GM19099 (cell line): ENCODE measurements around the gene TIMP3.

ENCODE experiments used
- POLR2A ChIP-seq: IDR thresholded peaks from 3 replicates; pipeline ENCODE4 v1.6.1; 2011; ENCODE audit warnings: low read depth; ENCODE audit not compliant: insufficient read length; ENCODE audit errors: extremely low read depth

Gene TIMP3

GRCh38 chr22:32850591-32851517, 49.3 kb downstream of the TIMP3 start:
- TF ChIP-seq POLR2A, result no peak

DNA sequence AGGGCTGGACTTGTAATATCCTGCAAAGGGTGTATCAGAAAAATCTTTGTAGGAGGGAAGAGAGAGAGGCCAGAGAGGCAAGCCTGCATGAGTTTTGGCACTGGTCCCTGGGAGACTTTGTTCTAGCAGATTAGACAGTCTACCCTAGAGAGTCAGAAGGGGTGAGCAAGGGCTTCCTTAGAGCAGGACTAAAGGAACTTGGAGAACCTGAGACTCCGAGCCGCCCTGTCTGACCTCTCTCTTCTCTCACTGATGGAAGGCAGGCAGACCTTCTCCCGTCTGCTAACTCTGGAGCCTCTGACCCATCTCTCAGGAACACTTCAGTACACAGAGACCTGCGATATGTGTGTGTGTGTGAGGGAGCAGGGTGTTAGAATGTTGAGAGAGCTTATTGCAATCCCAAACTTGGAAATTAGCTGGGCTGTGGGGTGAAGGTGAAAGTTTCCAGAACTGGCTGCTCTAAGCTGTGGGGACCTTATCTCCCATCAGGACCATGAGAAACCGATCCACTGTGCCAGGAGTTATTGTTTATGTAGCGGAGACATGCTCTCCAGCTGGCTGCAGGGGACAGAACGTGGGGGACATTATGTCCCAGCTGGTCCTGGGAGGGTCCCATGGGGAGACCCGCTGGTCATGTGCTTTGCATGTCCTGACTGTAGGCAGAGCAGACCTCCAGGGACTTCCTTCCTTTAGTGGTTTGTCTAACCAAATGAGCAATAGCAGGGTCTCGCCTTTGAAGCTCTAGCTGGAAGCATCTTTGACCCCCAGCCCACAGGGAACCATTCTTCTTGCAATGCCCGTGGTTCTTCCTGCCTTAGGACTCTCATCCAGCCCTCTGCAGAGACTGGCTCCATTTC, 51.1 kb downstream of the TIMP3 start:
- TF ChIP-seq POLR2A, result no peak

- no peak for TF ChIP-seq POLR2A
Observed at GRCh38 chr22:32853662-32854061, 52.2 kb downstream of the TIMP3 start.

GRCh38 chr22:32854351-32854804, 52.9 kb downstream of the TIMP3 start:
- no peak for TF ChIP-seq POLR2A

GRCh38 chr22:32855045-32855756, 53.7 kb downstream of the TIMP3 start:
- TF ChIP-seq POLR2A, result no peak

GRCh38 chr22:32858121-32858703, 56.7 kb downstream of the TIMP3 start:
- no peak for TF ChIP-seq POLR2A

- TF ChIP-seq POLR2A, result no peak
Observed at GRCh38 chr22:32858957-32859356, 57.5 kb downstream of the TIMP3 start.

- no peak for TF ChIP-seq POLR2A
Observed at GRCh38 chr22:32859743-32860142, 58.2 kb downstream of the TIMP3 start.

GRCh38 chr22:32861330-32861729, 59.8 kb downstream of the TIMP3 start:
- no peak for TF ChIP-seq POLR2A

DNA sequence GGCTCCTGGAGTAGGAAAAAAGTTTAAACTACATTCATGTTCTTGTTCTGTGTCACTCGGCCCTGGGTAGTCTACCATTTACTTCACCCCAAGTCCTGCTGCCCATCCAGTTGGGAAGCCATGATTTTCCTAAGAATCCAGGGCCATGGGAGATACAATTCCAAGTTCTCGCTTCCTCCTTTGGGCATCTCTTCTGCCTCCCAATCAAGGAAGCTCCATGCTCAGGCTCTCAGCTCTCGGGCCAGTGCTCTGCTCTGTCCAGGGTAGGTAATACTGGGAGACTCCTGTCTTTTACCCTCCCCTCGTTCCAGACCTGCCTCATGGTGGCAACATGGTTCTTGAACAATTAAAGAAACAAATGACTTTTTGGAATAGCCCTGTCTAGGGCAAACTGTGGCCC, 60.6 kb downstream of the TIMP3 start:
- no peak for TF ChIP-seq POLR2A

DNA sequence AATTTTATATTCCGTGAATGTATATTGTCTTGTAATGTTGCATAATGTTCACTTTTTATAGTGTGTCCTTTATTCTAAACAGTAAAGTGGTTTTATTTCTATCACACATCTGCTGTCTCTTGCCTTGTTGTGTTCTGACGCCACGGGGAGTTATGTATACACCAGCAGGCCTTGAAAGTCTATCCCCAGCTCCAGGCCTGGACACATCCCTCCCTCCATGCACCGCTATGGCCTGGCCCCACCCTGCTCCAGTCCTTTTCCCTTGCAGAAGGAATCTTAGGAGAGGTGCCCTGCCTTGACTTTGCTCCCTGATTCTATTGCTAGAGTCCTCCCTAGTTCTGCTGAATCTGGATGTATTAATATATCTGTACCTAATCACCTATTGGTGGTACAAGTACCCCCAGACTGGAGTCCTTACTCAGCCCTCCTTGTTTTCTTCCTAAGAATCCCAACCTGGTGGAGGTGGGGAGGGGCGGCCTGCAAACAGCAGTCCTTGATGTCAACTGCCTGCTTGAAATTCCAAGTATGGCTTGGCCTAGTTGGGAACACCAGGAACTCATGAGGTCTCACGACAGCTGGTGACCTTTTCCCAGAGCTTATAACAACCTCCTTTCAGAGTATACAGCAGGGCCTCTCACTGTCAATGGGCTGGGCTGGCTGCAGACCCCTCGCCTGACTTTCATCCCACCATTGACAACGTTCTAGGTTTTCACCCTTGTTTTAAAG, 61.6 kb downstream of the TIMP3 start:
- TF ChIP-seq POLR2A, result no peak

DNA sequence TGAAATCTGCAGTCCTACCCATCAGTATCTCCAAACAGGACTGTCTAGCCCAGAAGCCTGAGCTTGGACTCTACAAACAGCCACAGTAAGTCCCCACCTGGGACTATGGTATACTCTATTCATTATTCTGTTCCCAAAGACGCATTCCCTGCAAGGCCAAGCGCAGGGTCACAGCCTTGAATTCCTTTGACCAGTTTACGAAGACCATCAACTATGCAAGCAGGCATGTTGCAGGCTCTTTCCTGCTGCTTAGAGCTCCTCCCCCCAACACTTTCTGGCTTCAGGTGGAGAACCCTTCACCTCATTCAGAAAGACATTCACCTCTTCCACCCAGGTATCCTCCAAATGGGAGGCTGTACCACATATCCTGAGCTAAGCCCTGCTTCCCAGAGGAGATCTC, 62.5 kb downstream of the TIMP3 start:
- TF ChIP-seq POLR2A, result no peak

GRCh38 chr22:32864596-32864995, 63.1 kb downstream of the TIMP3 start:
- no peak for TF ChIP-seq POLR2A

GRCh38 chr22:32866953-32867352, 65.4 kb downstream of the TIMP3 start:
- no peak for TF ChIP-seq POLR2A
